GM19452 (cell line): ENCODE results near the gene KCNH5.

ENCODE experiments used
- ATAC-seq: cut with Tn5 transposase; IDR thresholded peaks from one replicate; pipeline ENCODE4 v1.9.1; 2021; ENCODE audit not compliant: unreplicated experiment

KCNH5 gene

GRCh38 chr14:63045234-63045611 is at the start of gene KCNH5:
TSS of gene KCNH5 (minus strand) at chr14:63045458. CDS start at chr14:63045186, 272 bp downstream.
- no peak for ATAC-seq

GRCh38 chr14:63091394-63091996 is 46.2 kb upstream of the KCNH5 start:
- ATAC-seq, result no peak

GRCh38 chr14:63088865-63089264 is 43.6 kb upstream of the KCNH5 start:
- ATAC-seq, result no peak

GRCh38 chr14:63078569-63078968 is 33.3 kb upstream of the KCNH5 start:
- ATAC-seq, result no peak

GRCh38 chr14:63076488-63076887 is 31.2 kb upstream of the KCNH5 start:
- no peak for ATAC-seq

- ATAC-seq, result no peak
Observed at GRCh38 chr14:63055631-63056030, 10.4 kb upstream of the KCNH5 start.

- no peak for ATAC-seq
Observed at GRCh38 chr14:63051992-63052391, 6.7 kb upstream of the KCNH5 start.

- ATAC-seq, result no peak
Observed at GRCh38 chr14:63051301-63051700, 6.0 kb upstream of the KCNH5 start.

- ATAC-seq, result no peak
Observed at GRCh38 chr14:63050694-63051093, 5.4 kb upstream of the KCNH5 start.

- ATAC-seq, result no peak
Observed at GRCh38 chr14:63046339-63047268, 1.3 kb upstream of the KCNH5 start.

GRCh38 chr14:63045612-63046320 is 508 bp upstream of the KCNH5 start:
- no peak for ATAC-seq

- no peak for ATAC-seq
Observed at GRCh38 chr14:63039866-63040265, 5.4 kb downstream of the KCNH5 start.

- ATAC-seq, result no peak
Observed at GRCh38 chr14:63032641-63033040, 12.6 kb downstream of the KCNH5 start.

GRCh38 chr14:63032076-63032475 is 13.2 kb downstream of the KCNH5 start:
- ATAC-seq, result no peak

GRCh38 chr14:63030113-63030512 is 15.1 kb downstream of the KCNH5 start:
- ATAC-seq, result no peak

GRCh38 chr14:63027719-63028118 is 17.5 kb downstream of the KCNH5 start:
- no peak for ATAC-seq

- no peak for ATAC-seq
Observed at GRCh38 chr14:63026491-63026890, 18.8 kb downstream of the KCNH5 start.

GRCh38 chr14:63014621-63015020 is 30.6 kb downstream of the KCNH5 start:
- no peak for ATAC-seq

GRCh38 chr14:63012171-63012570 is 33.1 kb downstream of the KCNH5 start:
- no peak for ATAC-seq

GRCh38 chr14:63011623-63012022 is 33.6 kb downstream of the KCNH5 start:
- no peak for ATAC-seq

- no peak for ATAC-seq
Observed at GRCh38 chr14:63009495-63009894, 35.8 kb downstream of the KCNH5 start.

GRCh38 chr14:63006531-63006930 is 38.7 kb downstream of the KCNH5 start:
- ATAC-seq, result no peak
